ENCODE measurements around the gene TSC2. TPM values are rescaled to one million over a fixed set of nuclear protein-coding genes. Genes with fewer than 3 reads are reported as not detected.

TSC2 gene
- total RNA-seq, 6 experiments from 2014 or later, result 25.7 to 124 (median 59.4) TPM

DNA sequence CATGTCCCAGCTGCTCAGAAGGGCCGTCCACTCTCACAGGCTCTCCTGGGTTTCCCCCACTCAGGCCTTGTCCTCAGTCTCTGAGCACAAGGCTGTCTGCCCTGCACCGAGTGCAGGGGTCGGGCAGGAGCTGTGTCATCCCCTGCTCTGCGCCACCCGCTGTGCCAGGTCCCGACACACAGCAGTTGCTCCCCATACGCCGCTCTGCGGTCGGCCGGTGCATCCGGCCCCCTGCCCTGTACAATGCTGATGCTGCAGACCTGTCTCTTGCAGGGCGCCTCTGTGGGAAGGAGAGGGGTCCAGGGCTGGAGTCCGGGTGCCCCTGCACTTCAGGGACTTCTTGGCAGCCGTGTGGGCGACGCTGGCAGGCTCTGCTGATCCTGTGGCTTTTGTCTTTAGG is 6.1 kb downstream of the TSC2 start:
- Histone ChIP-seq H3K27ac (no peak overlapping the region), H3K4me1 (peaks cover 0 to 4% (median 2%) of the 10 kb centered on the region in 4 donors), H3K4me3 (no peak overlapping the region), H3K9me3 (no peaks in the 10 kb centered on the region), H3K36me3 (peaks cover 0 to 56% (median 5%) of the 10 kb centered on the region in 4 donors), H3K27me3 (no peaks in the 10 kb centered on the region)
- DNase-seq (no peak), ATAC-seq (no peak)
- no CpG with 5 or more reads among the region's 17 CpGs for WGBS (ENCODE audit: insufficient coverage, low coverage, low lambda C conversion rate, missing lambda C conversion rate)
- intact Hi-C loops (cut with DNase I), result no loop called here
- TF ChIP-seq POLR2A (IDR thresholded peaks at IDR 0.05), result no peak
- TF ChIP-seq, protein P1, sequence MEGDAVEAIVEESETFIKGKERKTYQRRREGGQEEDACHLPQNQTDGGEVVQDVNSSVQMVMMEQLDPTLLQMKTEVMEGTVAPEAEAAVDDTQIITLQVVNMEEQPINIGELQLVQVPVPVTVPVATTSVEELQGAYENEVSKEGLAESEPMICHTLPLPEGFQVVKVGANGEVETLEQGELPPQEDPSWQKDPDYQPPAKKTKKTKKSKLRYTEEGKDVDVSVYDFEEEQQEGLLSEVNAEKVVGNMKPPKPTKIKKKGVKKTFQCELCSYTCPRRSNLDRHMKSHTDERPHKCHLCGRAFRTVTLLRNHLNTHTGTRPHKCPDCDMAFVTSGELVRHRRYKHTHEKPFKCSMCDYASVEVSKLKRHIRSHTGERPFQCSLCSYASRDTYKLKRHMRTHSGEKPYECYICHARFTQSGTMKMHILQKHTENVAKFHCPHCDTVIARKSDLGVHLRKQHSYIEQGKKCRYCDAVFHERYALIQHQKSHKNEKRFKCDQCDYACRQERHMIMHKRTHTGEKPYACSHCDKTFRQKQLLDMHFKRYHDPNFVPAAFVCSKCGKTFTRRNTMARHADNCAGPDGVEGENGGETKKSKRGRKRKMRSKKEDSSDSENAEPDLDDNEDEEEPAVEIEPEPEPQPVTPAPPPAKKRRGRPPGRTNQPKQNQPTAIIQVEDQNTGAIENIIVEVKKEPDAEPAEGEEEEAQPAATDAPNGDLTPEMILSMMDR (IDR thresholded peaks at IDR 0.05), result no peak

DNA sequence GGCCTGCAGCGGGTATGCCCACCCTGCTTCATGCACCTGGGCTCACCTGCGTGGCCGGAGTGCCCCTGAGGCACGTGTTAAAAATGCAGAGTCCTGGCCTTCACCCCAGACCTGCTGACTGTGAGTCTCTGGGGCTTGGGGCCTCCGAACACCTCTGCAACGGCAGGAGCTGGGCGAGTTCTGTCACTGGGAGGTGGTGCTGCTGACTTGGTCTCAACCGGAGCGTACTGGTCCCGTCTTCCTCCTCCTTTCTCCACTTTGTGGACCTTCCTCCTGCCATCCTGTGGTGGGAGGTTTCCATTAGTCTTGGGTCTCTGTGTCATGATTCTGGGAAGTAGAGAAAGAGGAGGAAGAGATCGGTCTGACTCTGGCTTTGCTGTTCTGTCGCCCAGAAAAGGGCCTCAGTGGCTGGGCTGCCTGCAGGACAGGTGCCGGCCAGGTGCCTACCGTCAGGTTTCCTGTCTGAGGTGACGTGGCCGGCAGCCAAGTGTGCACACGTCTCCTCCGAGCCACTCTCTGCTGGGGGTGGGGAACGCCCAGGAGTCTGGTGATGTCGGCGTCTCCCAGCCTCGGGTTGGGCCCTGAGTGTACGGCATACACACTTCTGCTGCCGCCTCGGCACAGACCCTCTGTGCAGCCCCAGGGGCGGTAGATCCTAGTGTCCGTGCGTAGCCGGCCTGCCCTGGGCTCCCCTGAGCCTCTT is 6.9 kb downstream of the TSC2 start:
- no peaks in the 10 kb centered on the region for H3K9me3 ChIP-seq
- DNase-seq (no peak), ATAC-seq (peak in 1 of 4 donors; percentile 27)
- intact Hi-C loops (cut with DNase I), result no loop called here
- TF ChIP-seq, protein P1 (IDR thresholded peaks at IDR 0.05), result no peak
- no peak for TF ChIP-seq POLR2A (IDR thresholded peaks at IDR 0.05)
- H3K4me1 ChIP-seq, result no peaks in the 10 kb centered on the region
- WGBS (ENCODE audit: insufficient coverage, low coverage, low lambda C conversion rate, missing lambda C conversion rate), result 50% methylated on average over 3 of the region's 29 CpGs
- no peak overlapping the region for H3K4me3 ChIP-seq
- H3K27me3 ChIP-seq, result no peaks in the 10 kb centered on the region
- no peak overlapping the region for H3K27ac ChIP-seq
- H3K36me3 ChIP-seq, result peaks cover 0 to 56% (median 5%) of the 10 kb centered on the region in 4 donors

DNA sequence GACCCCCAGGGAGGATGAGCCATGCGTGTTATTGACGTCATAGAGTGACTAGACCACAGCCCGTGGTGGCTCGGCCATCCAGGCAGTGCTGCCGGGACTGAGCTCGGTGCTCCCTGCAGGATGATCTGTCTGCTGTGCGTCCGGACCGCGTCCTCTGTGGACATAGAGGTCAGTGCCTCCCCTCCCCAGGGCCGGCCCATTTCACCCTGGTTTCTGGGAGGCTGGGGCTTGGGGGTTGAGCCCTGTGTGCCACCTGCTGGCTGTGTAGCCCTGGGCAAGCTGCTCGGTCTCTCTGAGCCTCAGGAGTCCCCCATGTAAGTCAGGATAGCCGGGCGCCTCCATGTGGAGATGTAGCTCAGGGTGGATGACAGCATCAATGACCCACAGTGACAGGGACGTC is 8.3 kb downstream of the TSC2 start:
- Histone ChIP-seq H3K27me3 (no peaks in the 10 kb centered on the region), H3K4me3 (no peak overlapping the region), H3K9me3 (no peaks in the 10 kb centered on the region), H3K4me1 (no peaks in the 10 kb centered on the region), H3K36me3 (peaks cover 0 to 57% (median 5%) of the 10 kb centered on the region in 4 donors), H3K27ac (no peak overlapping the region)
- TF ChIP-seq, protein P1 (IDR thresholded peaks at IDR 0.05), result peak; percentile 41 to 74 (median 44)
- TF ChIP-seq POLR2A (IDR thresholded peaks at IDR 0.05), result no peak
- DNase-seq (peak; percentile 65 to 77 (median 76)), ATAC-seq (peak; percentile 84 to 94 (median 88))
- intact Hi-C loops (cut with DNase I), result no loop called here
- WGBS (ENCODE audit: insufficient coverage, low coverage, low lambda C conversion rate, missing lambda C conversion rate), result 20% methylated on average over 1 of the region's 15 CpGs

DNA sequence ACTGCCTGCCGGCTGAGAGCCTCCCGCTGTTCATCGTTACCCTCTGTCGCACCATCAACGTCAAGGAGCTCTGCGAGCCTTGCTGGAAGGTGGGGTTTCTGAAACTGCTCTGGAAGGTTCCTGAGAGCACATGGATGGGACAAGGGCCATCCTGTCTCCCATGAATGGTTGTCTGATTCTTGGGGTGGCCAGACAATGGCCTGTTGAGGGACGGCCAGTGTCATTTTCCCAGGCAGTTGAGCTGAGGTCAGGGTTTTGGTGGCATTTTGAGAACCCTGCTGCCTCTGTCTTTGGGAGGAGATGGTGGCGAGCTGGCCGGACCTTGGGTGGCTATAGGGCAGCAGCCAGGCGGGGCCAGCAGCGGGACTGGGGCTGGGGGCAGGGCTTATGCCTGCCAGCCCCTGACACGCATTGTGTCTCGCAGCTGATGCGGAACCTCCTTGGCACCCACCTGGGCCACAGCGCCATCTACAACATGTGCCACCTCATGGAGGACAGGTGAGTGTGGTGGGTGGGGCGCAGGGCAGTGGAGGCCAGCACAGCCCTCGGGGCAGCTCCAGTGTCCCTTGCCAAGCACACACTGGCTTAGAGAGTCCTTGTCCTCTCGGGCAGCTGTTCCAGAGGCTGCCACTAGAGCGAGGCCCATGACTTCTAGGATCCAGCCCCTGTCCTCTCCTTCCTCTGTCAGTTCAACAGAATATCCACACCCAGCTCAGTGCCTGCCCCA is 9.1 kb downstream of the TSC2 start:
- ATAC-seq (peak; percentile 37 to 67 (median 47)), DNase-seq (peak in 1 of 3 donors; percentile 68)
- Histone ChIP-seq H3K9me3 (no peaks in the 10 kb centered on the region), H3K36me3 (peaks cover 0 to 50% (median 5%) of the 10 kb centered on the region in 4 donors), H3K4me1 (no peaks in the 10 kb centered on the region), H3K27ac (no peak overlapping the region), H3K4me3 (no peak overlapping the region), H3K27me3 (no peaks in the 10 kb centered on the region)
- 19% methylated on average over 3 of the region's 19 CpGs for WGBS (ENCODE audit: insufficient coverage, low coverage, low lambda C conversion rate, missing lambda C conversion rate)
- intact Hi-C loops (cut with DNase I), result no loop called here
- TF ChIP-seq, protein P1 (IDR thresholded peaks at IDR 0.05), result peak in 3 of 4 donors; percentile 29 to 44 (median 44)
- TF ChIP-seq POLR2A (IDR thresholded peaks at IDR 0.05), result no peak

All from right lobe of liver (tissue), 6 donors.